NCI-H1930 (cell line): ENCODE measurements around the gene ZNF79.
A peak's percentile ranks its signal among the peaks of the same experiment; 100 is the strongest.

Experiments
- DNase-seq, 2 experiments: peaks; one replicate each; lab custom pipeline; 2025; lab: John Stamatoyannopoulos, UW

ZNF79 gene

GRCh38 chr9:127398275-127398647, 25.9 kb upstream of the ZNF79 start:
- DNase-seq, result no peak

GRCh38 chr9:127398715-127399400, 25.3 kb upstream of the ZNF79 start:
- DNase-seq, result no peak

GRCh38 chr9:127399736-127400269, 24.4 kb upstream of the ZNF79 start:
- DNase-seq, result no peak

- no peak for DNase-seq
Observed at GRCh38 chr9:127402401-127403090, 21.6 kb upstream of the ZNF79 start.

- no peak for DNase-seq
Observed at GRCh38 chr9:127403507-127404192, 20.5 kb upstream of the ZNF79 start.

- no peak for DNase-seq
Observed at GRCh38 chr9:127404631-127405030, 19.6 kb upstream of the ZNF79 start.

GRCh38 chr9:127405344-127406125, 18.6 kb upstream of the ZNF79 start:
- DNase-seq, result no peak

GRCh38 chr9:127406799-127407491, 17.2 kb upstream of the ZNF79 start:
- no peak for DNase-seq

GRCh38 chr9:127407492-127407843, 16.7 kb upstream of the ZNF79 start:
- DNase-seq, result no peak

GRCh38 chr9:127411122-127411521, 13.1 kb upstream of the ZNF79 start:
- no peak for DNase-seq

GRCh38 chr9:127415141-127415540, 9.0 kb upstream of the ZNF79 start:
- no peak for DNase-seq

- no peak for DNase-seq
Observed at GRCh38 chr9:127415657-127416056, 8.5 kb upstream of the ZNF79 start.

- DNase-seq, result no peak
Observed at GRCh38 chr9:127417131-127418036, 6.8 kb upstream of the ZNF79 start.

GRCh38 chr9:127418037-127418471, 6.1 kb upstream of the ZNF79 start:
- peak in 1 of 2 experiments; percentile 13 for DNase-seq

GRCh38 chr9:127419348-127419747, 4.8 kb upstream of the ZNF79 start:
- no peak for DNase-seq

GRCh38 chr9:127421057-127421456, 3.1 kb upstream of the ZNF79 start:
- no peak for DNase-seq

- DNase-seq, result no peak
Observed at GRCh38 chr9:127422133-127422782, 1.9 kb upstream of the ZNF79 start.

- DNase-seq, result no peak
Observed at GRCh38 chr9:127422787-127423186, 1.4 kb upstream of the ZNF79 start.

- no peak for DNase-seq
Observed at GRCh38 chr9:127423476-127423933, 677 bp upstream of the ZNF79 start.

GRCh38 chr9:127424676-127424999, 456 bp downstream of the ZNF79 start:
- no peak for DNase-seq
